A673 (cell line): ENCODE data around the gene ACTR3.

Experiments
- CTCF ChIP-seq: fragments of 300-800, 200-600 bp; sonication (generic); conservative IDR thresholded peaks from 2 replicates; pipeline ENCODE4 v1.5.1; 2017; ENCODE audit warnings: low read depth, mild to moderate bottlenecking, antibody characterized with exemption, low read length, moderate library complexity, mixed read lengths
- EZH2 ChIP-seq: fragments of 200-600 bp; sonication (generic); IDR thresholded peaks from 2 replicates; pipeline ENCODE4 v1.6.1; 2017; ENCODE audit warnings: borderline replicate concordance, low read depth, mild to moderate bottlenecking, mixed read lengths, antibody characterized with exemption, low read length; ENCODE audit not compliant: poor library complexity, severe bottlenecking

DNA sequence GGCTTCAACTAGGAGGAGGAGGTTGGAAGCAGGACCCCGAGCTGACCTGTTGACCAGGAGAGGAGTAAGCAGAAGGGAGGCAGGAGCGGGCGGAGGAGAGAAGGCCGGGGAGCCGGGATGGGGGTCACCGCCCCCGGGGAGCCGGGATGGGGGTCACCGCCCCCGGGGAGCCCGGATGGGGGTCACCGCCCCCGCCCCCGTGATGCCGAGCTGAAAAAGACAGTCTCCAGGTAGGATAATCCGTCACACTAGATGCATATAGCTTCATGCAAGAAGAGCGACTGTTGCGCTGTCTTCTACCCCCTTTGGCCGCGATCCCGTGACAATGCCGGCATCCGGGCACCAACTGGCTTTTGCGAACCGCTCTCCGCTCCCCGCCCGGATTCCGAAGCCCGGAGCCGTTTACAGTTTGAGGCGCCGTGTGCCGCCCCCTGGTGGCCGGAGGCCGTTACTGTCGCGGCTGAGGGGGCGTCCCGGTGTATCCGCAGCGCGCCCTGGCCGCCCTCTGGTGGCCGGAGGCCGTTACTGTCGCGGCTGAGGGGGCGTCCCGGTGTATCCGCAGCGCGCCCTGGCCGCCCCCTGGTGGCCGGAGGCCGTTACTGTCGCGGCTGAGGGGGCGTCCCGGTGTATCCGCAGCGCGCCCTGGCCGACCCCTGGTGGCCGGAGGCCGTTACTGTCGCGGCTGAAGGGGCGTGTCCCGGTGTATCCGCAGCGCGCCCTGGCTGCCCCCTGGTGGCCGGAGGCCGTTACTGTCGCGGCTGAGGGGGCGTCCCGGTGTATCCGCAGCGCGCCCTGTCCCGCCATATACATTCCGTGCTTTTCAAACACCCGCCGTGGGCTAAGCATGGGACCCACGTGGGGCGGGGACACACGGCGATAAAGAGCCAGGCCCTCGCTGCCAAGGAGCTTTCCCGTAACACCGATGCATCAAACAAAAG, 89.6 kb downstream of the ACTR3 start:
- TF ChIP-seq CTCF: peak; percentile 57
- TF ChIP-seq EZH2: no peak
